Type B pancreatic cell (in vitro differentiated cells): ENCODE results near the gene ARHGAP40. TPM values are rescaled to one million over a fixed set of nuclear protein-coding genes. Genes with fewer than 3 reads are reported as not detected.

Experiments
- DNase-seq: peaks from one replicate; pipeline ENCODE4 v3.0.0; 2021; ENCODE audit warnings: mixed read lengths; ENCODE audit not compliant: unreplicated experiment; ENCODE audit errors: extremely low spot score
- H3K27ac Mint-ChIP-seq: 2 replicates; pipeline ENCODE4 v1.8.0; 2021; ENCODE audit warnings: mild to moderate bottlenecking, mixed read lengths
- H3K27me3 Mint-ChIP-seq: 2 replicates; pipeline ENCODE4 v1.8.0; 2021; ENCODE audit warnings: mixed read lengths
- H3K36me3 Mint-ChIP-seq: 2 replicates; pipeline ENCODE4 v1.8.0; 2021; ENCODE audit warnings: mixed read lengths
- H3K4me1 Mint-ChIP-seq: one replicate; pipeline ENCODE4 v1.8.0; 2021; ENCODE audit warnings: mixed read lengths; ENCODE audit not compliant: unreplicated experiment
- H3K4me3 Mint-ChIP-seq: 2 replicates; pipeline ENCODE4 v1.8.0; 2021; ENCODE audit warnings: mild to moderate bottlenecking, mixed read lengths
- H3K9me3 Mint-ChIP-seq: 2 replicates; pipeline ENCODE4 v1.8.0; 2021; ENCODE audit warnings: mixed read lengths
- long read RNA-seq: library from polyadenylated mRNA; unstranded; transcript quantifications from one replicate; pipeline ENCODE4 v2.0.0, GENCODE V29; 2020
- total RNA-seq: library from RNA; stranded (reverse); gene quantifications from 2 replicates; pipeline ENCODE4 v1.2.1, GENCODE V29; 2021; ENCODE audit warnings: low replicate concordance
- TF ChIP-seq, protein P1 (sequence below): fragments of 200-600 bp; sonication (generic); conservative IDR thresholded peaks from 2 replicates; pipeline ENCODE4 v1.5.0; 2021; ENCODE audit warnings: antibody characterized with exemption, mild to moderate bottlenecking

ARHGAP40 gene
- total RNA-seq: 1.7 and 1.9 TPM in 2 replicates
- long read RNA-seq, partial matches to known transcripts: 0 of 2 reads
- long read RNA-seq, other reads (novel, unspliced or antisense): 2 of 2 reads

DNA sequence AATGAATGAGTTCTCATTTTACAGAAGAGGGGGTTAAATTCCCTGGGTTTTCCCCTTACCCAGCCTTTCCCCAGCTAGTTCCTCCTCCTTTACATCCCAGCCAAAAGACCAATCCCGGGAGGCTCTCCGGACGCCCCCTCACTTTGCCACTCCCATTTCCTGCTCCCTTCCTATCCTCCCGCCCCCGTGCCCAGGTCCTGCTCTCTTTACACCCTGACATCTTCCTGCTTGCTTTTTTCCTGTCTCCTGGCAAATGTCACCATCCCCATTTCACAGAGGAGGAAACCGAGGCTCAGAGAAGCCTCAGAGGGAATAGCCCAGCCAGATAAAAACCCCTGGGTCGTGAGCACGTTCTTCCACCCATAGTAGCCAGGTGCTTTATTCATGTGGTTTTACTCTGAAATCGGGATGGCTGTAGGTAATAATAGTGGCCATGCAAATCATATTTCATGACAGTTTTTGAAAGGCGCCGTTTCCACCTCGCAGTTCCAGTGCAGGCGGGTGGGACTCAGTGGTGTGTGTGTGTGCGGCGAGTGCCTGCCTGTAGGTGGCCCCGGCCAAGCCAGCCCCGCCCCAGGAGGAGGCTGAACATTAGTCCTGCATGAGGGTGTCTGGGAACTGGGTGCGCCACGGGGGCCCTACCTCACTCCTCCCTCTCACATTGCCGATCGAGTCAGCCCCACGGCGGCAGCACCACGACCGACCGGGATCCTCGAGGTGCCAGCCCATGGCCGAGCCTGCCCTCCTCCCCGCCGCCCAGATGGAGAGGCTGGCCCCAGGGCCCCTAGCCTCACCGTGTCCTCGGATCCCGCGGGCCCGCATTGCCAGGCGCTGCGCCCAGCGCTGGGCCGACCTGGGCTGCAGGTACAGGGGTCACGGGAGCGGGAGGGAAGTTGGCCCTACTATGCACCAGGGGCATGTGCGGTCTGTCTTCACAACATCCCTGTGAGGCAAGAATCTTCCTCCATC, at the start of gene ARHGAP40:
TSS of gene ARHGAP40 (plus strand) at position 594 of the 969 bp plus-strand sequence.
- peak within 1 kb of the TSS; percentile 74 for H3K27ac Mint-ChIP-seq
- DNase-seq: no peak
- peak within 1 kb of the TSS; percentile 73 for H3K4me3 Mint-ChIP-seq
- H3K36me3 Mint-ChIP-seq: no peaks in the 10 kb centered on the region
- H3K4me1 Mint-ChIP-seq: peaks cover 12% of the 10 kb centered on the region
- H3K9me3 Mint-ChIP-seq: no peaks in the 10 kb centered on the region
- peaks cover 69% of the 10 kb centered on the region for H3K27me3 Mint-ChIP-seq
- TF ChIP-seq, protein P1, sequence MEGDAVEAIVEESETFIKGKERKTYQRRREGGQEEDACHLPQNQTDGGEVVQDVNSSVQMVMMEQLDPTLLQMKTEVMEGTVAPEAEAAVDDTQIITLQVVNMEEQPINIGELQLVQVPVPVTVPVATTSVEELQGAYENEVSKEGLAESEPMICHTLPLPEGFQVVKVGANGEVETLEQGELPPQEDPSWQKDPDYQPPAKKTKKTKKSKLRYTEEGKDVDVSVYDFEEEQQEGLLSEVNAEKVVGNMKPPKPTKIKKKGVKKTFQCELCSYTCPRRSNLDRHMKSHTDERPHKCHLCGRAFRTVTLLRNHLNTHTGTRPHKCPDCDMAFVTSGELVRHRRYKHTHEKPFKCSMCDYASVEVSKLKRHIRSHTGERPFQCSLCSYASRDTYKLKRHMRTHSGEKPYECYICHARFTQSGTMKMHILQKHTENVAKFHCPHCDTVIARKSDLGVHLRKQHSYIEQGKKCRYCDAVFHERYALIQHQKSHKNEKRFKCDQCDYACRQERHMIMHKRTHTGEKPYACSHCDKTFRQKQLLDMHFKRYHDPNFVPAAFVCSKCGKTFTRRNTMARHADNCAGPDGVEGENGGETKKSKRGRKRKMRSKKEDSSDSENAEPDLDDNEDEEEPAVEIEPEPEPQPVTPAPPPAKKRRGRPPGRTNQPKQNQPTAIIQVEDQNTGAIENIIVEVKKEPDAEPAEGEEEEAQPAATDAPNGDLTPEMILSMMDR: peak; percentile 53

DNA sequence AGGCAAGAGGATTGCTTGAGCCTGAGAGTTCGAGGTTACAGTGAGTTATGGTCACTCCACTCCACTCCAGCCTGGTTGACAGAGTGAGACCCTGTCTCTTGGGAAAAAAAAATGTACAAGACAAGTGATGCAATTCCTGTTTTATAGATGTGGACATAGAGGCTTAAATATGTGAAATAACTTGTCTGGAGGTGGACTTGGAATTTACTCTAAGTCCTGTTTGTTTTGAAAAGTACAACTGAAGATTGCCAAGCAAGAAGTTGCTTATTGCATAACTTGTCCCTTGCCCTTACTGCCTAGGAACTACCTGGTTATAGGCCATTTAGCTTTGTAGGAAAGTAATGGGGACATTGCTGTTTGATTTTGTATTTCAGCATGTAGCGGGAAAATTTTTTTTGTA, 46.6 kb upstream of the ARHGAP40 start:
- Mint-ChIP-seq H3K27ac (no peak overlapping the region), H3K36me3 (peaks cover 28% of the 10 kb centered on the region), H3K9me3 (no peaks in the 10 kb centered on the region), H3K4me1 (no peaks in the 10 kb centered on the region), H3K27me3 (no peaks in the 10 kb centered on the region), H3K4me3 (no peak overlapping the region)
- TF ChIP-seq, protein P1: no peak
- DNase-seq: no peak

DNA sequence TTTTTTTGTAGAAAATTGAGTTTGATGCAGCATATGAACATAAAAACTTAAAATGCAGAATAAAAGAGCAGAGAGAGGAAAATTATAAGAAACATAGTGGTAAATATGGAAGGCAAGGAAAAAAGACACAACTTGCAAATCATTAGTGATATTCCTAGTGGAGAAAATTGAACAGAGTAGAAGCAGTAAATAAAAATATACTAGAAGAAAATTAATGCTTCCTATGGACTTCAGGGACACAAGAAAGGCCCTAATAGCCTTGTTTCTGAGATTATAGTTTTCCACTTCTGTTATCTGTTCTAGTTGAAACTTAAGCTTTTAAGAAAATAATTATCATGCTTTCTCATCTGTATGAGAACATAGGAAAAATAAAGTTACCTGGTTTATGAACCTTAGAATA, 46.2 kb upstream of the ARHGAP40 start:
- Mint-ChIP-seq H3K27me3 (no peaks in the 10 kb centered on the region), H3K4me1 (no peaks in the 10 kb centered on the region), H3K4me3 (no peak overlapping the region), H3K27ac (no peak overlapping the region), H3K36me3 (peaks cover 32% of the 10 kb centered on the region), H3K9me3 (no peaks in the 10 kb centered on the region)
- no peak for DNase-seq
- TF ChIP-seq, protein P1: no peak

DNA sequence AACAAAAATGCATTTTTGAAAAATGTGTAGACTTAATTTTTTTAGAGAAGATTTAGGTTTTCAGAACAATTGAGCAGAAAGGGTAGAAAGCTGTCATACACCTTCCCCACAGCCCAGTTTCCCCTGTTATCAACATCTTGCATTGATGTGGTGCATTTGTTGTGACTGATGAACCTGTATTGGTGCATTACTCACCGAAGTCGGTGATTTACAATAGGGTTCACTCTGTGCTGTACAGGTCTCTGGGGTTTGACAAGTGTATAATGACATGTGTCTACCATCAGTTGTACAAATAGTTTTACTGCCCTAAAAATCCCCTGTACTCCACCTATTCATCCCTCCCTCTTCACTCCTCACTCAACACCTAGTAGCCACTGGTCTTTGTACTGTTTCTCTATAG, 44.4 kb upstream of the ARHGAP40 start:
- no peak for DNase-seq
- Mint-ChIP-seq H3K4me1 (no peaks in the 10 kb centered on the region), H3K4me3 (no peak overlapping the region), H3K9me3 (no peaks in the 10 kb centered on the region), H3K36me3 (peaks cover 39% of the 10 kb centered on the region), H3K27me3 (no peaks in the 10 kb centered on the region), H3K27ac (no peak overlapping the region)
- TF ChIP-seq, protein P1: no peak

DNA sequence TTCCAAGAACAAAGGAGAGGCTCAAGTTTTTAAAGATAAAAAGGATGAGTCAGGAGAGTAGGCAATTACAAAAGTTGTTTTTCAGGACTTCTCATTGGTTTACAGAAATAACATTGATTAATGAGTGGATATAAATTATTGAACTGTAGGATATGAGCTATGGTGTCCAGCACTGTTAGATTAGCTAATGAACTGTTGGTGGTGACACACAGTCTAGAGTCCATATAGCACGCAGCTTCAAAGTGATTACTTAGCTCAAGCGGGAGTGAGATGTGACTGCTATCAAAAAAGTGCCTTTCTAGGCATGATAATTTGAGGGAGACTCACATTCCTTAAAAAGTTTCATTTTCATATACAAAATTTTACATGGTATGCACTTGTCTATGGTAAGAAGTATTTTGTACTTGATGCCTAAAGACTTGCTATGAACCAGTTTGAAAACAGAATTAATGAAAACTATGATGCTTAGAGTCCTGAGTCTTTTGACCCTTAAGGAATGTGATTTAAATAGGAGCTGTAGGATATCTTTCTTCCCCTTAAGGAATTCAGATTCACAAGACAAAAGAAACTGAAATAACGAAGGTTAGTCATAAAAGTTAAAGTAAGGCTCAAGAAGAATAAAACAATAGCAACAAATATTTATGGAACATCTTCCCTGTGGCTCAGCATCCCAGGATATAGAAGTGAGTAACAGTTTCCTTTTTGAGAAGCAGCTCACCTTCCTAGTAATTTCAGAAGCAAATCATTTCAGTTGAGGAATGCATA, 42.8 kb upstream of the ARHGAP40 start:
- Mint-ChIP-seq H3K27ac (no peak overlapping the region), H3K27me3 (no peaks in the 10 kb centered on the region), H3K4me3 (no peak overlapping the region), H3K4me1 (no peaks in the 10 kb centered on the region), H3K36me3 (peaks cover 46% of the 10 kb centered on the region), H3K9me3 (no peaks in the 10 kb centered on the region)
- TF ChIP-seq, protein P1: no peak
- DNase-seq: no peak
